Right hindlimb (tissue), 1 donor: ENCODE results near the gene SLC24A3.
A peak's percentile ranks its signal among the peaks of the same experiment; 100 is the strongest.
"Not testable (repeated sequence)": the region's sequence is repeated elsewhere in the genome, so short reads cannot be mapped to it uniquely, and the experiment has no call there.

Source experiments
- DNase-seq: peaks from one replicate; pipeline ENCODE4 v3.0.0-alpha.2; 2018

SLC24A3 gene

GRCh38 chr20:19609642-19610223, 397.3 kb downstream of the SLC24A3 start:
- no peak for DNase-seq

- DNase-seq: no peak
These were observed 403.2 kb downstream of the SLC24A3 start for GRCh38 chr20:19615629-19616028.

GRCh38 chr20:19616081-19616480, 403.6 kb downstream of the SLC24A3 start:
- no peak for DNase-seq

- no peak for DNase-seq
These were observed 404.2 kb downstream of the SLC24A3 start for GRCh38 chr20:19616620-19617019.

GRCh38 chr20:19617256-19617655, 404.8 kb downstream of the SLC24A3 start:
- DNase-seq: no peak

GRCh38 chr20:19618711-19619110, 406.3 kb downstream of the SLC24A3 start:
- DNase-seq: no peak

GRCh38 chr20:19619904-19620430, 407.5 kb downstream of the SLC24A3 start:
- DNase-seq: no peak

- DNase-seq: peak; percentile 54
These were observed 408.0 kb downstream of the SLC24A3 start for GRCh38 chr20:19620446-19620845.

- DNase-seq: no peak
These were observed 408.6 kb downstream of the SLC24A3 start for GRCh38 chr20:19621072-19621471.

GRCh38 chr20:19624221-19624965, 412.0 kb downstream of the SLC24A3 start:
- no peak for DNase-seq

- DNase-seq: no peak
These were observed 413.0 kb downstream of the SLC24A3 start for GRCh38 chr20:19625426-19625825.

GRCh38 chr20:19626896-19627295, 414.5 kb downstream of the SLC24A3 start:
- DNase-seq: no peak

- no peak for DNase-seq
These were observed 416.2 kb downstream of the SLC24A3 start for GRCh38 chr20:19628570-19629134.

- no peak for DNase-seq
These were observed 419.0 kb downstream of the SLC24A3 start for GRCh38 chr20:19631410-19631809.

- no peak for DNase-seq
These were observed 421.5 kb downstream of the SLC24A3 start for GRCh38 chr20:19633985-19634384.

GRCh38 chr20:19639471-19640045, 427.1 kb downstream of the SLC24A3 start:
- not testable (repeated sequence) for DNase-seq

GRCh38 chr20:19642860-19643259, 430.4 kb downstream of the SLC24A3 start:
- no peak for DNase-seq

- no peak for DNase-seq
These were observed 431.6 kb downstream of the SLC24A3 start for GRCh38 chr20:19644085-19644484.

- DNase-seq: no peak
These were observed 434.5 kb downstream of the SLC24A3 start for GRCh38 chr20:19646963-19647362.

GRCh38 chr20:19648024-19648423, 435.6 kb downstream of the SLC24A3 start:
- no peak for DNase-seq

GRCh38 chr20:19649041-19649440, 436.6 kb downstream of the SLC24A3 start:
- no peak for DNase-seq

GRCh38 chr20:19652591-19653026, 440.2 kb downstream of the SLC24A3 start:
- DNase-seq: no peak

- no peak for DNase-seq
These were observed 440.9 kb downstream of the SLC24A3 start for GRCh38 chr20:19653327-19653726.

GRCh38 chr20:19654921-19655320, 442.5 kb downstream of the SLC24A3 start:
- DNase-seq: peak; percentile 70
